MM.1S (cell line): ENCODE data around the gene BCOR.

Source experiments
- CTCF ChIP-seq: fragments of 300-600 bp; sonication (generic); IDR thresholded peaks from 2 replicates; pipeline ENCODE4 v1.5.1; 2016; ENCODE audit warnings: antibody characterized with exemption, low read length, mixed read lengths
- EZH2 ChIP-seq: fragments of 300-600 bp; sonication (generic); optimal IDR thresholded peaks from 2 replicates; pipeline ENCODE3; 2017; ENCODE audit warnings: low read depth, mild to moderate bottlenecking, antibody characterized with exemption, low read length, mixed read lengths
- EZH2phosphoT487 ChIP-seq: fragments of 300-600 bp; sonication (generic); IDR thresholded peaks from 2 replicates; pipeline ENCODE4 v1.6.1; 2018; ENCODE audit warnings: antibody characterized with exemption, low read length

GRCh38 chrX:40127052-40127451, 29.3 kb upstream of the BCOR start:
- TF ChIP-seq CTCF (no peak), EZH2 (no peak), EZH2phosphoT487 (no peak)
